MM.1S (cell line): ENCODE results near the gene OR2A5.

Experiments
- DNase-seq: peaks from one replicate; pipeline ENCODE4 v3.0.0-alpha.2; 2015
- H2AFZ ChIP-seq: fragments of 300-600 bp; sonication (generic); 2 replicates; pipeline ENCODE4 v1.6.0; 2016; ENCODE audit warnings: antibody characterized with exemption, low read length
- H3F3A ChIP-seq: fragments of 300-600 bp; sonication (generic); 2 replicates; pipeline ENCODE4 v1.6.1; 2016; ENCODE audit warnings: mild to moderate bottlenecking, antibody characterized with exemption, low read length, moderate library complexity, mixed read lengths; ENCODE audit not compliant: insufficient read depth
- H3K27ac ChIP-seq: fragments of 300-600 bp; sonication (generic); 2 replicates; pipeline ENCODE4 v1.5.1; 2016; ENCODE audit warnings: mild to moderate bottlenecking, low read length
- H3K27me3 ChIP-seq: fragments of 300-600 bp; sonication (generic); replicated peaks from 2 replicates; pipeline ENCODE4 v1.6.0; 2016; ENCODE audit warnings: low read length; ENCODE audit not compliant: insufficient read depth
- H3K36me3 ChIP-seq: fragments of 300-600 bp; sonication (generic); replicated peaks from 2 replicates; pipeline ENCODE4 v1.6.1; 2016; ENCODE audit warnings: mild to moderate bottlenecking, low read length, mixed read lengths; ENCODE audit not compliant: insufficient read depth
- H3K4me1 ChIP-seq: fragments of 300-600 bp; sonication (generic); 2 replicates; pipeline ENCODE4 v1.6.1; 2016; ENCODE audit warnings: low read length, mixed read lengths
- H3K4me2 ChIP-seq: fragments of 300-600 bp; sonication (generic); 2 replicates; pipeline ENCODE4 v1.6.0; 2016; ENCODE audit warnings: low read depth, low read length
- H3K4me3 ChIP-seq: fragments of 300-600 bp; sonication (generic); 2 replicates; pipeline ENCODE4 v1.5.1; 2016; ENCODE audit warnings: low read length, mixed read lengths
- H3K79me2 ChIP-seq: fragments of 300-600 bp; sonication (generic); 2 replicates; pipeline ENCODE4 v1.6.1; 2016; ENCODE audit warnings: mixed run types, low read length, mixed read lengths
- H3K9ac ChIP-seq: fragments of 300-600 bp; sonication (generic); 2 replicates; pipeline ENCODE4 v1.6.1; 2016; ENCODE audit warnings: low read length, mixed read lengths
- H3K9me2 ChIP-seq: fragments of 300-600 bp; sonication (generic); replicated peaks from 2 replicates; pipeline ENCODE4 v1.6.1; 2016; ENCODE audit warnings: mild to moderate bottlenecking, low read length, mixed read lengths; ENCODE audit not compliant: insufficient read depth
- H3K9me3 ChIP-seq: fragments of 300-600 bp; sonication (generic); replicated peaks from 2 replicates; pipeline ENCODE4 v1.6.1; 2016; ENCODE audit warnings: mild to moderate bottlenecking, low read length, mixed read lengths; ENCODE audit not compliant: insufficient read depth
- H4K20me1 ChIP-seq: fragments of 300-600 bp; sonication (generic); 2 replicates; pipeline ENCODE4 v1.6.1; 2016; ENCODE audit warnings: mild to moderate bottlenecking, low read length, moderate library complexity, mixed read lengths; ENCODE audit not compliant: insufficient read depth
- EZH2 ChIP-seq: fragments of 300-600 bp; sonication (generic); optimal IDR thresholded peaks from 2 replicates; pipeline ENCODE3; 2017; ENCODE audit warnings: low read depth, mild to moderate bottlenecking, antibody characterized with exemption, low read length, mixed read lengths
- EZH2phosphoT487 ChIP-seq: fragments of 300-600 bp; sonication (generic); IDR thresholded peaks from 2 replicates; pipeline ENCODE4 v1.6.1; 2018; ENCODE audit warnings: antibody characterized with exemption, low read length
- TF ChIP-seq, protein P1 (sequence below): fragments of 300-600 bp; sonication (generic); IDR thresholded peaks from 2 replicates; pipeline ENCODE4 v1.5.1; 2016; ENCODE audit warnings: antibody characterized with exemption, low read length, mixed read lengths

Gene OR2A5

GRCh38 chr7:144004703-144005102, 44.0 kb upstream of the OR2A5 start:
- Histone ChIP-seq H2AFZ (no peak overlapping the region), H3K36me3 (no peaks in the 10 kb centered on the region), H3K27me3 (no peaks in the 10 kb centered on the region), H3K79me2 (no peaks in the 10 kb centered on the region), H3K9ac (no peak overlapping the region), H3K4me3 (no peak overlapping the region), H3K9me3 (no peaks in the 10 kb centered on the region), H3K9me2 (no peaks in the 10 kb centered on the region), H4K20me1 (no peaks in the 10 kb centered on the region), H3F3A (no peaks in the 10 kb centered on the region), H3K27ac (no peak overlapping the region), H3K4me2 (no peak overlapping the region), H3K4me1 (no peaks in the 10 kb centered on the region)
- no peak for DNase-seq
- TF ChIP-seq, protein P1, sequence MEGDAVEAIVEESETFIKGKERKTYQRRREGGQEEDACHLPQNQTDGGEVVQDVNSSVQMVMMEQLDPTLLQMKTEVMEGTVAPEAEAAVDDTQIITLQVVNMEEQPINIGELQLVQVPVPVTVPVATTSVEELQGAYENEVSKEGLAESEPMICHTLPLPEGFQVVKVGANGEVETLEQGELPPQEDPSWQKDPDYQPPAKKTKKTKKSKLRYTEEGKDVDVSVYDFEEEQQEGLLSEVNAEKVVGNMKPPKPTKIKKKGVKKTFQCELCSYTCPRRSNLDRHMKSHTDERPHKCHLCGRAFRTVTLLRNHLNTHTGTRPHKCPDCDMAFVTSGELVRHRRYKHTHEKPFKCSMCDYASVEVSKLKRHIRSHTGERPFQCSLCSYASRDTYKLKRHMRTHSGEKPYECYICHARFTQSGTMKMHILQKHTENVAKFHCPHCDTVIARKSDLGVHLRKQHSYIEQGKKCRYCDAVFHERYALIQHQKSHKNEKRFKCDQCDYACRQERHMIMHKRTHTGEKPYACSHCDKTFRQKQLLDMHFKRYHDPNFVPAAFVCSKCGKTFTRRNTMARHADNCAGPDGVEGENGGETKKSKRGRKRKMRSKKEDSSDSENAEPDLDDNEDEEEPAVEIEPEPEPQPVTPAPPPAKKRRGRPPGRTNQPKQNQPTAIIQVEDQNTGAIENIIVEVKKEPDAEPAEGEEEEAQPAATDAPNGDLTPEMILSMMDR: no peak
- no peak for TF ChIP-seq EZH2phosphoT487
- no peak for TF ChIP-seq EZH2

DNA sequence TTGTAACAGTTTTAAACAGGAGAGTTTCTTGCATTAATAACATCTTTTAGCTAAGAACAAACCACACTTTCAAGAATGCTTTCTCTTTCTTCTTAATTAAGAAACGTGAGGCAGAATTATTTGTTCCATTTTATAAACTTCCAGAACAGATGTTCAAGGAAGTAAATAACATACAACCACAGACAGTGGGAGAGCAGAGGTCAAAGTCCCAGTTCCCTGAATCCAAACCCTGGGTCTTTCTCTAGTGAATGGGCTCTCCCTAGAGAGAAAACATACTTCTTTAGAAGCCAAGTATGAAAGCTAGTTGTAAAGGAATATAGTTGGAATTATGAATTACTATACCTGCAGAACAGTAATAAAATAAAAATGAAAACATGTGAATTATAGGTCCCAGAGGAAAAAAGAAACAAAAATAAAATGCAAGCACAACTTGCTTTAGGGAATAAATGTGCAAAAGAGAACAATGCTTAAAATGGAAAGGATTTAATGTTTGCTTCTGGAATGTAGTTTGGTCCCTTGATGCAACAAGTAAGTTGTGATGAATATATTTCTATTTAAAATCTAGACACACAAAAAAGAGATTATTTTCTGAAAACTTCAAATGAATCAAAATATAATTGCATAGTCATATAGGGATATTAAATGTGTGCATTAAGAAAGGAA, 42.6 kb upstream of the OR2A5 start:
- Histone ChIP-seq H3K9me2 (no peaks in the 10 kb centered on the region), H3K4me2 (no peak overlapping the region), H2AFZ (no peak overlapping the region), H3K9me3 (no peaks in the 10 kb centered on the region), H3K27ac (no peak overlapping the region), H3K27me3 (no peaks in the 10 kb centered on the region), H3F3A (no peaks in the 10 kb centered on the region), H3K79me2 (no peaks in the 10 kb centered on the region), H4K20me1 (no peaks in the 10 kb centered on the region), H3K4me1 (no peaks in the 10 kb centered on the region), H3K36me3 (no peaks in the 10 kb centered on the region), H3K4me3 (no peak overlapping the region), H3K9ac (no peak overlapping the region)
- DNase-seq: no peak
- TF ChIP-seq, protein P1: no peak
- TF ChIP-seq EZH2phosphoT487 (no peak), EZH2 (no peak)

DNA sequence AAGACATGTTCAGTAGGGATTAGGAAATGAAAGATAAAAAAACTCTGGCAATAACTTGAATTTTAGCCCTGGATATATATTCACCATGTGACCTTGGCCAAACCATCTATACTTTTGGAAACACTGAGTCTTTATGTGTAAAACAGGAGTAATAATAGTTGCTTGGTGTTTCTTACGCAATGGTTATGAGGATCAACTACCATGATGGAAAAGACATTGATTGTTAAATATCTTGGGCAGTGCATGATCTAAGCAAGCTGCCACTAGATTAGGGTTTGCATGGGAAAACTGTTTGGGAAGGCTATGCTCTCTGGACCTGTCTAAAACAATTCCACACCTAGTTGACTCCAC, 42.1 kb upstream of the OR2A5 start:
- H3K4me3 ChIP-seq: no peak overlapping the region
- no peak overlapping the region for H3K4me2 ChIP-seq
- H3K9ac ChIP-seq: no peak overlapping the region
- H3K4me1 ChIP-seq: no peaks in the 10 kb centered on the region
- no peaks in the 10 kb centered on the region for H3K36me3 ChIP-seq
- DNase-seq: no peak
- no peaks in the 10 kb centered on the region for H3K79me2 ChIP-seq
- H3K9me3 ChIP-seq: no peaks in the 10 kb centered on the region
- H3K27ac ChIP-seq: no peak overlapping the region
- no peaks in the 10 kb centered on the region for H4K20me1 ChIP-seq
- no peak overlapping the region for H2AFZ ChIP-seq
- TF ChIP-seq, protein P1: no peak
- TF ChIP-seq EZH2 (no peak), EZH2phosphoT487 (no peak)
- no peaks in the 10 kb centered on the region for H3F3A ChIP-seq
- no peaks in the 10 kb centered on the region for H3K27me3 ChIP-seq
- H3K9me2 ChIP-seq: no peaks in the 10 kb centered on the region
